GM18505 (cell line): ENCODE data around the gene DDX51.
"Not testable (repeated sequence)": the region's sequence is repeated elsewhere in the genome, so short reads cannot be mapped to it uniquely, and the experiment has no call there.

Experiments
- ATAC-seq: cut with Tn5 transposase; IDR thresholded peaks from one replicate; pipeline ENCODE4 v1.9.1; 2021; ENCODE audit not compliant: unreplicated experiment
- POLR2A ChIP-seq: IDR thresholded peaks from 4 replicates; pipeline ENCODE4 v1.6.1; 2011; ENCODE audit warnings: borderline replicate concordance; ENCODE audit not compliant: insufficient read depth, insufficient read length; ENCODE audit errors: extremely low read depth

DDX51 gene

GRCh38 chr12:132108211-132108832 lies 35.8 kb downstream of the DDX51 start:
- TF ChIP-seq POLR2A: no peak
- ATAC-seq: no peak

GRCh38 chr12:132106921-132107320 lies 37.2 kb downstream of the DDX51 start:
- ATAC-seq: no peak
- TF ChIP-seq POLR2A: no peak

GRCh38 chr12:132105467-132105866 lies 38.7 kb downstream of the DDX51 start:
- TF ChIP-seq POLR2A: no peak
- no peak for ATAC-seq

- ATAC-seq: no peak
- no peak for TF ChIP-seq POLR2A
Measured at GRCh38 chr12:132103542-132104308, 40.4 kb downstream of the DDX51 start.

- ATAC-seq: not testable (repeated sequence)
Measured at GRCh38 chr12:132103072-132103471, 41.0 kb downstream of the DDX51 start.

- TF ChIP-seq POLR2A: no peak
- ATAC-seq: no peak
Measured at GRCh38 chr12:132102297-132102696, 41.8 kb downstream of the DDX51 start.

GRCh38 chr12:132100306-132101065 lies 43.6 kb downstream of the DDX51 start:
- TF ChIP-seq POLR2A: no peak
- no peak for ATAC-seq

GRCh38 chr12:132099739-132100138 lies 44.4 kb downstream of the DDX51 start:
- no peak for ATAC-seq
- TF ChIP-seq POLR2A: no peak

- ATAC-seq: no peak
- no peak for TF ChIP-seq POLR2A
Measured at GRCh38 chr12:132095520-132096409, 48.4 kb downstream of the DDX51 start.

- TF ChIP-seq POLR2A: no peak
- ATAC-seq: no peak
Measured at GRCh38 chr12:132094269-132094891, 49.7 kb downstream of the DDX51 start.

- ATAC-seq: no peak
- no peak for TF ChIP-seq POLR2A
Measured at GRCh38 chr12:132089407-132089910, 54.7 kb downstream of the DDX51 start.
